Tibial artery (tissue), 4 donors: Measurements from ENCODE around the gene MARCHF2.

ENCODE experiments used
- DNase-seq, 2 donors: peaks; one replicate each; pipeline ENCODE4 v3.0.0-alpha.2; 2019
- H3K27ac ChIP-seq, 2 donors: fragments of 200-600 bp; sonication (generic) in 1 of 2; 1 replicate in 1 of 2; 2 replicates in 1 of 2; pipeline ENCODE4 v1.5.1; 2018 to 2019; ENCODE audit warnings: mild to moderate bottlenecking in 1 of 2
- H3K27me3 ChIP-seq, 2 donors: fragments of 200-600 bp; sonication (generic) in 1 of 2; one replicate each; pipeline versions ENCODE4 v1.5.1 to v1.6.0; 2016 to 2019
- H3K36me3 ChIP-seq, 3 donors: fragments of 200-600 bp; sonication (generic) in 2 of 3; one replicate each; pipeline ENCODE4 v1.5.1; 2016 to 2019; ENCODE audit warnings: mild to moderate bottlenecking in 2 of 3
- H3K4me1 ChIP-seq, 4 donors: fragments of 200-600 bp; sonication (generic) in 2 of 4; 1 replicate in 3 of 4; 2 replicates in 1 of 4; pipeline ENCODE4 v1.5.1; 2016 to 2019
- H3K4me3 ChIP-seq, 2 donors: fragments of 200-600 bp; sonication (generic) in 1 of 2; 1 replicate in 1 of 2; 2 replicates in 1 of 2; pipeline ENCODE4 v1.5.1; 2018 to 2019; ENCODE audit warnings: mild to moderate bottlenecking in 2 of 2
- H3K9me3 ChIP-seq, 3 donors: fragments of 200-600 bp; sonication (generic) in 1 of 3; one replicate each; pipeline ENCODE4 v1.5.1; 2016 to 2019
- CTCF ChIP-seq, 2 experiments: fragments of 200-600 bp in 1 of 2; fragments of 450-650 bp in 1 of 2; IDR thresholded peaks; one replicate each; pipeline ENCODE4 v1.5.1; 2017 to 2019; ENCODE audit warnings: antibody characterized with exemption in 2 of 2, mild to moderate bottlenecking in 1 of 2, moderate library complexity in 1 of 2
- intact Hi-C: fragments of 100-400 bp; cut with DNase I; formaldehyde crosslinking; loops from one replicate; pipeline ENCODE4 v1.15.0; 2023; ENCODE audit warnings: low total_unique reads

The MARCHF2 gene

GRCh38 chr19:8390617-8390981 is 22.5 kb upstream of the MARCHF2 start:
- intact Hi-C loops = loop anchor here (2.0 kb wide), 1 partner anchor 28 kb away; no protein-coding TSS in a partner anchor
- peaks cover 4 to 54% (median 45%) of the 10 kb centered on the region in 4 donors for H3K4me1 ChIP-seq

GRCh38 chr19:8391198-8392016 is 21.7 kb upstream of the MARCHF2 start:
- Histone ChIP-seq H3K9me3 (no peaks in the 10 kb centered on the region), H3K36me3 (peaks cover 0 to 7% (median 5%) of the 10 kb centered on the region in 3 donors), H3K4me1 (peaks cover 4 to 62% (median 49%) of the 10 kb centered on the region in 4 donors), H3K27ac (peak overlapping the region; percentile 99 to 100), H3K27me3 (no peaks in the 10 kb centered on the region), H3K4me3 (peak overlapping the region; percentile 84 to 92)
- DNase-seq = no peak
- no peak for TF ChIP-seq CTCF (IDR thresholded peaks at IDR 0.05)
- intact Hi-C loops = loop anchor here (2.0 kb wide), 1 partner anchor 29 kb away; no protein-coding TSS in a partner anchor

More at GRCh38 chr19:8390617-8390981, 22.5 kb upstream of the MARCHF2 start:
- no peak for TF ChIP-seq CTCF (IDR thresholded peaks at IDR 0.05)
- H3K27ac ChIP-seq = peak overlapping the region; percentile 99 to 100
- peak overlapping the region; percentile 84 to 92 for H3K4me3 ChIP-seq
- no peaks in the 10 kb centered on the region for H3K9me3 ChIP-seq
- H3K36me3 ChIP-seq = peaks cover 0 to 11% (median 10%) of the 10 kb centered on the region in 3 donors
- H3K27me3 ChIP-seq = no peaks in the 10 kb centered on the region
- peak; percentile 95 to 98 for DNase-seq

GRCh38 chr19:8392017-8392591 is 21.0 kb upstream of the MARCHF2 start:
- peaks cover 0 to under 1% (median 0%) of the 10 kb centered on the region in 3 donors for H3K36me3 ChIP-seq
- intact Hi-C loops = no loop called here
- H3K4me1 ChIP-seq = peaks cover 4 to 68% (median 56%) of the 10 kb centered on the region in 4 donors
- H3K27ac ChIP-seq = peak overlapping the region; percentile 99 to 100
- DNase-seq = peak in 1 of 2 donors; percentile 80
- TF ChIP-seq CTCF (IDR thresholded peaks at IDR 0.05) = no peak
- no peaks in the 10 kb centered on the region for H3K27me3 ChIP-seq
- peak overlapping the region in 1 of 2 donors; percentile 92 for H3K4me3 ChIP-seq
- no peaks in the 10 kb centered on the region for H3K9me3 ChIP-seq

GRCh38 chr19:8393192-8393870 is 19.8 kb upstream of the MARCHF2 start:
- TF ChIP-seq CTCF (IDR thresholded peaks at IDR 0.05) = no peak

GRCh38 chr19:8393871-8394250 is 19.2 kb upstream of the MARCHF2 start:
- DNase-seq = no peak
- H3K9me3 ChIP-seq = no peaks in the 10 kb centered on the region
- intact Hi-C loops = no loop called here
- H3K4me3 ChIP-seq = no peak overlapping the region
- peak overlapping the region; percentile 99 to 100 for H3K27ac ChIP-seq
- TF ChIP-seq CTCF (IDR thresholded peaks at IDR 0.05) = no peak
- peaks cover 4 to 81% (median 67%) of the 10 kb centered on the region in 4 donors for H3K4me1 ChIP-seq
- H3K27me3 ChIP-seq = no peaks in the 10 kb centered on the region
- no peaks in the 10 kb centered on the region for H3K36me3 ChIP-seq

More at GRCh38 chr19:8393192-8393870, 19.8 kb upstream of the MARCHF2 start:
- Histone ChIP-seq H3K27ac (peak overlapping the region; percentile 99 to 100), H3K36me3 (no peaks in the 10 kb centered on the region), H3K4me3 (no peak overlapping the region), H3K27me3 (no peaks in the 10 kb centered on the region), H3K4me1 (peaks cover 4 to 80% (median 66%) of the 10 kb centered on the region in 4 donors), H3K9me3 (no peaks in the 10 kb centered on the region)
- no peak for DNase-seq
- intact Hi-C loops = no loop called here
